HAP-1 (cell line): Measurements from ENCODE around the gene RRP9.
A peak's percentile ranks its signal among the peaks of the same experiment; 100 is the strongest.

Source experiments
- DNase-seq, 2 experiments: peaks; one replicate each; pipeline ENCODE4 v3.0.0-alpha.2; 2016 to 2020; ENCODE audit warnings: low spot score in 2 of 2
- H3K27me3 ChIP-seq: fragments of 250-450 bp; sonication (Bioruptor Pico); 2 replicates; pipeline ENCODE4 v1.5.1; 2020; ENCODE audit warnings: low read depth, mild to moderate bottlenecking, moderate library complexity
- H3K36me3 ChIP-seq: fragments of 250-450 bp; sonication (Bioruptor Pico); replicated peaks from 2 replicates; pipeline ENCODE4 v1.5.1; 2020; ENCODE audit warnings: mild to moderate bottlenecking
- H3K4me1 ChIP-seq: fragments of 250-450 bp; sonication (Bioruptor Pico); 2 replicates; pipeline ENCODE4 v1.5.1; 2020; ENCODE audit warnings: mild to moderate bottlenecking
- H3K4me3 ChIP-seq: fragments of 250-450 bp; sonication (Bioruptor Pico); 2 replicates; pipeline ENCODE4 v1.5.1; 2020; ENCODE audit warnings: mild to moderate bottlenecking, moderate library complexity
- H3K9me3 ChIP-seq: fragments of 250-450 bp; sonication (Bioruptor Pico); 2 replicates; pipeline ENCODE4 v1.5.1; 2020; ENCODE audit warnings: mild to moderate bottlenecking, moderate library complexity
- in situ Hi-C: fragments of 300-500 bp; cut with MboI; formaldehyde crosslinking; loops from 3 replicates; pipeline ENCODE4 v1.14.3; 2020; ENCODE audit warnings: low sequenced_read_pairs, inconsistent platforms, mixed read lengths

The RRP9 gene

DNA sequence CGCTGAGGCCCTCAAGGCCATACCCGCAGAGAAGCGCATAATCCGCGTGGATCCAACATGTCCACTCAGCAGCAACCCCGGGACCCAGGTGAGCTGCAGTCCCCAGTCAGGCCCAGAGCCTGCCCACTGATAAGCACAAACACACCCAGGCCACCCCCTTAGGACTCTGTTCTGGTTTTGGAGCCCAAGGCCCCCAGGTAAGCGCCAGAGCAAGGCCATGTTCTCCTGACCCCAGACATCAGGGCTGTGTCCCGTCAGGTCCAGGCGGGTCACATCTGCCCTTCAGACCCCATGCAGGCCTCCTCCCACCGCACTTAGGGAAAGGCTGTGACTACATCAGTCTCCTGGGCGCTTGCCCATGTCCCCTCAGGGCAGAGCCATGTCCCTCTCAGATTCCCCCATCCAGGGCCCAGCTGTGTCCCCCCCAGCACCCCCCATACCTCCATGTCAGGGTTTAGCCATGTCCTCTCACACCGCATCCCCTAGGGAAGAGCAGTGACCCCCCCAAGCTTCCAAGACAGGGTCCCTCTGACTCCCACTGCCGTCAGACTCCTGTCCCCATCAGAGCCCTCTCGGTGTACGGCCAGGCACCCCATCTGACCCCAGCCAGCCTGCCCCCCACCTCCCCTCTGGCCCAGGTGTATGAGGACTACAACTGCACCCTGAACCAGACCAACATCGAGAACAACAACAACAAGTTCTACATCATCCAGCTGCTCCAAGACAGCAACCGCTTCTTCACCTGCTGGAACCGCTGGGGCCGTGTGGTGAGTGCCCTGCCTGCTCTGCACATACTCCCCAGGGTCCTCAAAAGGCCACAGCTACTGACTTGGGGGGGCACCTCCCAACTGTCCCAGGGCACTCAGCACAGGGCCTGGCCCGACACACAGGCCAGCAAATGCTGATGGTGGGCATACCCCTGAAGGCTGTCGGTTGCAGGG, 2.0 kb upstream of the RRP9 start:
- H3K4me1 ChIP-seq, result peaks cover 10% of the 10 kb centered on the region
- no peak overlapping the region for H3K4me3 ChIP-seq
- no peaks in the 10 kb centered on the region for H3K27me3 ChIP-seq
- peak in 1 of 2 experiments; percentile 6 for DNase-seq
- in situ Hi-C loops, result no loop called here
- H3K36me3 ChIP-seq, result peaks cover 6% of the 10 kb centered on the region
- H3K9me3 ChIP-seq, result no peaks in the 10 kb centered on the region

DNA sequence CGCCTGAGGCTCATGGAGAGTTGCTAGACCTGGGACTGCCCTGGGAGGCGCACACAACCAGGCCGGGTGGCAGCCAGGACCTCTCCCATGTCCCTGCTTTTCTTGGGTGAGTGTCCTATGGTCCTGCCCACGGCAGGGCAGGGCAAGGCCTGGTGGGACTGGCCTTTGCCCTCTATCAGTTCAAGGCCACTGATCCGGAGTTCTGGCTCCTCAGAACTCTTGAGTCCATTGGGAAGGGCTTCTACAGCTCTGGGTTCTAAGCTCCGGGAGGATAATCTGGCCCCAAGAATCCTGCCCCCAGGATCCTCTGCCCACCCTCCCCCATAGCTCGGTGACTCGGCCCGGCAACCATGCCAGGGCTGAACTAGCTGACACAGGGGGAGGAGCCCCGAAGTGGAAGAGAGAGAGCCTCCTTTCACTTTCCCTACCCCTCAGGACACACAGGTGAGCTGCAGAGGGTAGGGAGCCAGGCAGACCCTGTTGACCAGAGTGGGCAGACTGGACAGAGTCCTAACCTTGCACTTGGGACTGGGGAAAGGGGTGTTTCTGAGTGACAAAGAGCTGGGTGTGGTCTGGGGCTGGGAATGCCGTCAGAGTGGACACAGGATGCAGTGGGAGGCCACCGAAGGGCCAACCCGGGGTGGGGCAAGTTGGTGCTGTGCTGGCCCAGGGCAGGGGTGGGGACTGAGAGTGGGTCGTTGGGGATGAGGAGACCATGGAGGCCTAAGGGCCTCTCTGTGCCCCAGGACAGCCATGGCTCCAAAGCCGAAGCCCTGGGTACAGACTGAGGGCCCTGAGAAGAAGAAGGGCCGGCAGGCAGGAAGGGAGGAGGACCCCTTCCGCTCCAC, 1.1 kb upstream of the RRP9 start:
- in situ Hi-C loops, result no loop called here
- H3K27me3 ChIP-seq, result no peaks in the 10 kb centered on the region
- peak in 1 of 2 experiments; percentile 50 for DNase-seq
- peaks cover 12% of the 10 kb centered on the region for H3K36me3 ChIP-seq
- peaks cover 10% of the 10 kb centered on the region for H3K4me1 ChIP-seq
- H3K9me3 ChIP-seq, result no peaks in the 10 kb centered on the region
- H3K4me3 ChIP-seq, result peak overlapping the region; percentile 33

DNA sequence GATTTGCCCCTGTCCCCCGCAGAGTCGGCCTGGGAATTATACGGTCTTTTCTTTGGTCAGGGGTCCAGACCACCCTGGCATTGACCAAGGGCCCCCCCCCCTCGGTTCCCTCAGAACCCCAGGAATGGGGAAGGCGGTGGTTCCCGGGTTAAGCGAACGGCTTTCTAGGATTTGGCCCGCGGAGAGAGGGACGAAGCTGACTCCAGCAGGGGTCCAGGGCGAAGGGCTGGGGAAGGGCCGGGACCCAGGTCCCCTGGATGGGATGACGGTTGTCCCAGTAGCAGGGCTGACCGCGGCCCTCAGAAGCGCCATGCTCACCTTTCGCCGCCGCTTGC, 274 bp downstream of the RRP9 start:
- no peaks in the 10 kb centered on the region for H3K27me3 ChIP-seq
- no peak for DNase-seq
- H3K9me3 ChIP-seq, result no peaks in the 10 kb centered on the region
- peaks cover 10% of the 10 kb centered on the region for H3K4me1 ChIP-seq
- in situ Hi-C loops, result no loop called here
- H3K4me3 ChIP-seq, result peak overlapping the region; percentile 86
- peaks cover 26% of the 10 kb centered on the region for H3K36me3 ChIP-seq

DNA sequence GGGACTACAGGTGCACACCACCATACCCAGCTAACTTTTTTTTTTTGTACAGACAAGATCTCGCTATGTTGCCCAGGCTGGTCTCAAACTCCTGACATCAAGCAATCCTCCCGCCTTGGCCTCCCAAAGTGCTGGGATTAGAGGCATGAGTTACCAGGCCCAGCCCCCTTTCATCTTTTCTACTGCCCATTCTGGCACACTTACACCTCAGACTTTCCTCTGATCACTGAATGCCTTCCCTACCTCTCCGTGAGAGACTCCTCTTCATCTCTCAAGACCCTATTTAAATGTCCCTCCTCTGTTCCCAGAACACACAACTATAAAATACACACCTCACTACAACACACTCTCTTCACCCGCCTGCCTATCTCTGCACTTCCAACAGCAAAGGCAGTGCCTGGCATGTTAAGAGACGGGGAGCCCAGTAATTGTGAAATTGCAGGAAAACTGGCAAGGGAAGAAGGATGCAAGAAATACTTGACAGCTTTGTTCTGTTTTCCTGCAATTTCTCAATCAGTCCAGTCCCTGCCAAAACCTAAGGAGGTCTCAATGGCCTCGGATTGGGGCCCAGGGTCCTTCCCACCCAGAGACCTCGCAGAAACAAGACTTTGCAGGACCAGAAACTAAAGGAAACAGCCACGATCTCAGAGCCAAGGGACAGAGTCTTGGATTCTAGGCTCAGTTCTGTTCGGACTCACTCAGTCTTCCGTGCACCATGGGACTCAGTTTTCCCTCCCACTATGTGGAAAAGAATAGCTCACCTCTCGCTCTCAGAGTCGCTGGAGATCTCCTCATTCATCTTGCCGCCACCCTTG, 849 bp downstream of the RRP9 start:
- Histone ChIP-seq H3K4me3 (peak overlapping the region; percentile 86), H3K9me3 (no peaks in the 10 kb centered on the region), H3K27me3 (no peaks in the 10 kb centered on the region), H3K36me3 (peaks cover 32% of the 10 kb centered on the region), H3K4me1 (peaks cover 10% of the 10 kb centered on the region)
- peak in 1 of 2 experiments; percentile 8 for DNase-seq
- in situ Hi-C loops, result no loop called here

DNA sequence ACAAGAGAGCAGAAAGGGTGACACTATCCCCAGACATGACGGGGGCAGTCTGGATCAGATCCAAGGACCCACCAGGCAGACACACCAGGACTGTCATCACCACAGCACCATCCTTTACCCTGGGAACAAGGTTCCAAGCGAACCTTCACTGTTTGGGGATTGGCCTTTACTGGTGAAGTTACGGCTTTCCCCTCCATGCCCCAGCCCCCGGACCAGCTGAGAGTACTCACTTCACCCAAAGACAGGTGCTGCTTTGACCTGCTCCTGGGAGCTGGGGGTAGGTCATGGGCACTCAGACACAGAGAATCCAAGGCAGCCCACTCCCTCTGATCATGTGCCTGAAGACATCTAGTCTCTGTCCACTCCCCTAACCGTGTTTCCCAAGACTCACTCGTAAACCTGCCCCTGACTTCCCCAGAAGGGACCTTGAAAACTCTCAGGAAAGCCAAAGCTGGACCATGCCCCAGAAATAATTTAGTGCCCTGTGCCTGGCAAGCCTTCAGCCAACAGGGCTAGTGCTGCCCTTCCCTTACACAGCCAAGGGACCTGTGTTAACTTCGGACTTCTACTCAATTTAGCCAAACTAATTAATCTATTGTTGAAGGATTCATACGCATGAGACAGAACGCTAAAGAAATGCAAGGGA, 2.8 kb downstream of the RRP9 start:
- Histone ChIP-seq H3K36me3 (peaks cover 52% of the 10 kb centered on the region), H3K27me3 (no peaks in the 10 kb centered on the region), H3K4me1 (peaks cover 10% of the 10 kb centered on the region), H3K9me3 (no peaks in the 10 kb centered on the region), H3K4me3 (no peak overlapping the region)
- no peak for DNase-seq
- in situ Hi-C loops, result no loop called here

DNA sequence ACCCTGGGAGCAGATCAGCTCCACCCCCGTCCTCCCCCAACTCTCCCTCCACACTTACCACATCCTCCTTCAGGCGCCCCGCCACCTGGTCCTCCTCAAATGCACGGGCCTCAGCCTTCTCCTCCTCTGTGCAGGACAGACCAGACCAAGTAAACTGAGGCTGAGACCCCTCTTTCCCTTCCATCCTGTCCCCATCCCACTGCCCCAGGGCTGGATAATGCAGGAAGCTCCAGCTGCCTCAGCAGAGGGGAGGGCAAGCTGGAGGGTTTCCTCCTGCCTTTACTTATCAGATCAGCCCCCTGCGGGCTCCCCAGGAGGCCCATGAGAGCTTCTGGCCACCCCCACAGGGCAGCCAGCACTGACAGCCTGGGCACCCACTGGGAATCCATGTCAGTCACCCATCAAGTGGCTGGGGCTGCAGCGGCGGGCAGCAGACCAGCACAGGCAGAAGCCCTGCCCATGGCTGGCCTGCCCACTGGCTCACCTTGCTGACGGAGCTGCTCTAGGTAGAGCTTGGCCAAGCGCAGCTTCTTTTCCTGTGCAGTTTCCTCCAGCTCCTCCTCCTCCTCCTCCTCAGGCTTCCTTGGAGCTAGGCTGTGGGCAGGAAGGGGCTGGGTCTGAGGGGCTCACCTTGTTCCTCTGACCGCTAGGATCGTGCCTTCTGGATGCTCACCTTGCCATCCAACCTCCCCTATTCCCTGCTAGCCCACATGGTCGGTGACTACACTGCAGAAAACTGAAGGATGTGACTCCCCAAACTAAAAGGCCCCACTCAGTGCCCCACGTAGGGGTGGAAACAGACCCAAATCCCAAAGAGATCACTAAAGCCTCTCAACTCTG, 3.9 kb downstream of the RRP9 start:
- no peak for DNase-seq
- in situ Hi-C loops, result no loop called here
- Histone ChIP-seq H3K9me3 (no peaks in the 10 kb centered on the region), H3K4me1 (peaks cover 7% of the 10 kb centered on the region), H3K4me3 (no peak overlapping the region), H3K36me3 (peaks cover 58% of the 10 kb centered on the region), H3K27me3 (no peaks in the 10 kb centered on the region)

DNA sequence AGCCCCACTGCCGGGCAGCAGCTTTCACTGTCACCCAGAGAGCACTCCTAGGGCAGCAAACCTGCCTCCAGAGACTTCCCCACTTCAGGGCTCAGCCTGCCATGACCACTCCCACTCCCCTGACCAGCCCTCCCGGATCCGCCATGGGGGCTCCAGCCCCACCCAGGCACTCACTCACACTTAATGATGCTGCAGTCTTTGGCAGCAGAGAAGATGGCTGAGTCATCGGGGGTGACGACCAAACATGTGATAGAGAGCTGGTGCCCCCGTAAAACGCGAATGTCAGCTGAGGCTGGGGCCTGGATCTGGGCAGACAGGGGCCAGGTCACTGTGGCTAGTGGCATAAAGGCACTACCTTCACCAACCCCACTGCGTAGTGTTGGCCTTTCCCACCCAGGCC, 4.7 kb downstream of the RRP9 start:
- in situ Hi-C loops, result no loop called here
- peaks cover 64% of the 10 kb centered on the region for H3K36me3 ChIP-seq

DNA sequence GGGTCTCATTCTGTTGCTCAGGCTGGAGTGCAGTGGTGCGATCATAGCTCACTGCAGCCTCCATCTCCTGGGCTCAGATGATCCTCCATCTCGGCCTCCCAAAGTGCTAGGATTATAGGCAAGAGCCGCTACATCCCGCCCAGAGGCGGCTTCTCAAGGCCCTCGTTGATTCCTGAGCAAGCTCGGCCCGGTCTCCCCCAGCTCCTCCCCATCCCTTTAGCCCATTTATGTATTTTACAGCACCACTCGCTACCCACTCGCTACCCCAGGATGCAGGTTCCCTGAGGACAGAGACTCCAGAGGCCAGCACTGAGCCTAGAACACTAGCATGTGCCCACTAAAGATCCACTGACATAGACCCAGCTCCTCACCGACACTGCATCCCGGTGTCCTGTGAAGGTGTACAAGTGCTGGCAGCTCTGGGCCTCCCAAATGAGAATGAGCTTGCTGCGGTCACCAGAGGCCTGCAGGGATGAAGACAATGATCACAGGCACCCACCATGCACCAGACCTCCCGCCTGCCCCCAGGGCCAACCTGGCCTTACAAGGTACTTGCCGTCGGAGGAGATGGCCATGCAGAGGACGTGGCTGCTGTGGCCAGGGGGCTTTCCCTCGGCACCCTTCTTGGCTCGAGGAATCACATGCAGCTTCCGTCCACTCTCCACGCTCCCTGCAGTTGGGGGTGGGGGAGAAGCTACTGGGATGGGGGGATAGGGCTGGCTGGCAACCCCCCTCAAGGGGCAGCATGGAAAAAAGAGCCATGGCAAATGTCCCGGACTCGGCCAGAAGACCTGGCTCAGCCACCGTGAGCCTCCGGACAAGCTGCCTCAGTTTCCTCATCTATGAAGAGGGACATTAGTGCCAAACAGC, 5.6 kb downstream of the RRP9 start:
- Histone ChIP-seq H3K27me3 (no peaks in the 10 kb centered on the region), H3K4me1 (no peaks in the 10 kb centered on the region; the same call in none of the 2 replicates), H3K4me3 (no peak overlapping the region), H3K36me3 (peaks cover 65% of the 10 kb centered on the region), H3K9me3 (no peaks in the 10 kb centered on the region)
- in situ Hi-C loops, result no loop called here
- no peak for DNase-seq

More for the DNA sequence above, 4.7 kb downstream of the RRP9 start:
- Histone ChIP-seq H3K27me3 (no peaks in the 10 kb centered on the region), H3K4me1 (no peaks in the 10 kb centered on the region; the same call in none of the 2 replicates), H3K4me3 (no peak overlapping the region), H3K9me3 (no peaks in the 10 kb centered on the region)
- no peak for DNase-seq

DNA sequence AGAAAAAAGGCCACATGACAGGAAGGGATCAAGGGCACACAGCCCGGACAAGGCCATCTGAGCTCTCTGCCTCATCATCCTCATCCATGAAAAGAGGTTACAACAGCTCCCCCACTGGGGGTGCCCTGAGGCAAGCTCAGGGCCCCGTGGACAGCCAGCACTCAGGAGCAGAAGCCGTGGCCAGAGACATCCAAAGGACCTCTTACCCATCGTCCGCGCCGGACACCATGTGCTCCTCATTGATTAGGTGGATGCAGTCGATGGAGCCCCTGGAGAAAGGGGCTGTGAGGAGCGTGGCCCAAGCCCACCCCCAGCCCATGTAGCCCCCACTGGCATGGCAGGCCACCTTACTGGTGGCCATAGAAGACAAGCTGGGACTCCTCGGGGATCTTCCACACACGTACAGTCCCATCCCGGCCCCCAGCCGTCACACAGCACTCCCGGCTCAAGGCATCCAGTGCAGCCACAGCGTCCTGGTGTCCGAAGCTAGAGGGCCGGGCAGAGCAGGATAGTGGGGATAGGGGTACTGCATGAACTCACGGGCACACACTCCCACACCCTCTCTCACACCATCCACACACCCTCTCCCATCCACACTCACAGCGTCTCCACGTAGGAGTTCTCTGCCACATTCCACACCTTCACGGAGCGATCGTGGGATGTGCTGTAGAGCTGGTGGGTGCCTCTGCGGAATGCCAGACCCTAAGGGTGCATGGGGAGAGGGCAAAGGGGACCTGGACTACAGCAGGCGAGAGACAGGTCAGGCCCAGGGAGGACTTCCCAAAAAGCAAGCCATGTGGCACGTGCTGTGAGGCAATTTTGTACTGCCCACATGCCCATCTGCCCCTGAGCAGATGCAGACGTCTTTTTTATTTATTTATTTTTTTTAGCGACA, 6.5 kb downstream of the RRP9 start:
- Histone ChIP-seq H3K4me1 (no peaks in the 10 kb centered on the region; the same call in none of the 2 replicates), H3K4me3 (no peak overlapping the region), H3K27me3 (no peaks in the 10 kb centered on the region), H3K9me3 (no peaks in the 10 kb centered on the region), H3K36me3 (peaks cover 67% of the 10 kb centered on the region)
- in situ Hi-C loops, result no loop called here
- DNase-seq, result no peak

DNA sequence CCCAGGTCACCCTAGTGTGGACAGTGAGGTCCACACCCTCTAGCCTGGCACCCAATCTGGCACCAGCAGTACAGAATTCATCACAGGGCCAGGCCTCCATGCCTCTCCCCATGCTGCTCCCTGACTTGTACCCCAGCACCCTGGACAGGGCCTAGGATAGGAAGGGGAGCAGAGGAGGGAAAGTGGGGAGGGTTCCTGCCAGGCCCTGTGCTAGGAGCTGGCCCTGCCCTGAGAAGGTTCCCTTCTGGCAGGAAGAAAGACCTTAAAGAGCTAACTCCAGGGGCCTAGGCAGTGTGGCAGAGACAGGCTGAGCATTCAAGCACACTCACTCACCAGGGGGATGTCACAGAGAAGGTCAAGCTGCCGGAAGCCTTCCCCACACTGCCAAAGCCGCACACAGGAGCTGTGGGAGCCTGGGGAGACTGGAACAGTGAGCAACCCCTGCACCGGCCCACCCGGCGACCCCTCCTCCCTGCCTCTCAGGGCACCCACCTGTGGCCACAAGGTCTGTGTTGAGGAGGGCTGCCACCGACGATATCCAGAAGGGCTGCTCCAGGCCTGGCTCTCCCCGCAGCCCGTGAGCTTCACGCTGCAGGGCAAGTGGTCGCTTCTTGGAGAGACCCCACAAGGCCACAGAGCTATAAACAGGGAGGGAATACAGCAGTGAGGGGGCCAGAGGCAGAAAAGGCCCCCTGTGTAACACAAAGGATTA, 7.4 kb downstream of the RRP9 start:
- Histone ChIP-seq H3K9me3 (no peaks in the 10 kb centered on the region), H3K27me3 (no peaks in the 10 kb centered on the region), H3K4me3 (no peak overlapping the region), H3K4me1 (no peaks in the 10 kb centered on the region; the same call in 1 of the 2 replicates), H3K36me3 (peaks cover 67% of the 10 kb centered on the region)
- DNase-seq, result no peak
- in situ Hi-C loops, result no loop called here
